Measurements from ENCODE around the gene UACA. TPM values are rescaled to one million over a fixed set of nuclear protein-coding genes. Genes with fewer than 3 reads are reported as not detected.

UACA gene
- polyA plus RNA-seq, 1 of the 3 experiments (the other 2 are of a cell fraction): 35.9 TPM

DNA sequence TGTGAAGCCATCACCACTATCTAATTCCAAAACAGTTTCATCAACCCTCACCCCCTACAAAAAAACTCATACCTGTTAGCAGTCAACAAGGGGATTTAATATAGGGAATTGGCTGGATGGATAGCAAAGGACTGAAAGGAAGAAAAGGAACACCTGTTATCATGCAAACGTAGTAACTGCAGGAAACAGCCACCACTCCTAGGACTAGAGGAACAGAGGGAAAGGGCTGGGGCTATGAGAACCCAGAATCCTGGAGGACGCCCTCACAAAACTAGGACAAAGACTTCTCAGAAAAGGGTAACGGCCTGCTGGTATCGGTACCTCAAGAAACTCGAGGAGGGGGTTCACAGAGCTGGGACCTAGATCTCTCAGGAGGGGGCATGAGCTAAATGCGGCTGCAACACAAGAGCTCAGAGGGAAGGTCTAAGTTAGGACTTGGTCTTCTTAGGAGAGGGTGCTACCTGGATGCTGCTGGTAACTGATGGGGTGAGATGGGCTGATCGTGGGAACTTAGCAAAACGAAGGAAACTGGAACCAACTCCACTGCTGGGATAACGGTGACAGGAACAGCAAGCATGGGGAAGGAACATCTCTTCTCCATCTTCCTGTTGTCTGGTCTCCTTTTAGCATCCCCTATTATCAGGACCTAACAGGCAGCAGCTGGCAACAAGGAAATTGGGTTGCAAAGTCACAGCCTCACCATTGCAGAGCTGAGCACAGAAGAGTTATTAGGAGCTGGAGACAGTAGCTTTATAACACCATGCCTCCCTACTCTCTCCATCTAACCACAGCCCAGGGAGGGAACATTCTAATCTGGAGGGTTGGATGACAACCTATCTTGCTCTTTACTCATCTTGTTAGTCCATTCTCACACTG lies 147.7 kb downstream of the UACA start:
- Histone ChIP-seq H3K9ac (no peak overlapping the region), H3K36me3 (replicated peaks in 1 of 2; ENCODE audit: control insufficient read depth in 1 of 2, insufficient read depth in 2 of 2, low read length in 1 of 2) (no peaks in the 10 kb centered on the region), H2AFZ (ENCODE audit: low read depth) (no peak overlapping the region), H3K4me3 (ENCODE audit: low read depth in 2 of 2, low read length in 1 of 2) (no peak overlapping the region), H3K9me2 (no peaks in the 10 kb centered on the region), H3K27ac (ENCODE audit: low read depth in 2 of 2, low read length in 1 of 2) (no peak overlapping the region), H3F3A (replicated peaks; ENCODE audit: insufficient read depth) (no peaks in the 10 kb centered on the region), H4K20me1 (ENCODE audit: insufficient read depth) (no peaks in the 10 kb centered on the region), H3K4me1 (ENCODE audit: control insufficient read depth in 1 of 2, insufficient read depth in 2 of 2, low read depth in 1 of 2, low read length in 1 of 2) (peaks cover 0 to 3% of the 10 kb centered on the region in 2 experiments; a peak in 2 of 4 replicates), H3K79me2 (ENCODE audit: insufficient read depth) (no peaks in the 10 kb centered on the region), H3K4me2 (no peak overlapping the region), H3K27me3 (ENCODE audit: insufficient read depth) (no peaks in the 10 kb centered on the region), H3K9me3 (no peaks in the 10 kb centered on the region)
- no peak for DNase-seq
- ChIA-PET POLR2A (no interaction called here), CTCF (interaction anchor here (0.9 to 1.0 kb wide), 2 partner anchors 27 to 47 kb away, joined by 3 read pairs; no protein-coding TSS in a partner anchor)
- WGBS (ENCODE audit: low lambda C conversion rate): 75% methylated on average over 9 of the region's 9 CpGs
- TF ChIP-seq FOSL2 (IDR thresholded peaks at IDR 0.05; ENCODE audit: borderline replicate concordance, low read depth) (no peak), RCOR1 (IDR thresholded peaks at IDR 0.05; ENCODE audit: low read length) (no peak), MXI1 (IDR thresholded peaks at IDR 0.05; ENCODE audit: low read depth, low read length) (no peak), MEF2A (IDR thresholded peaks at IDR 0.05; ENCODE audit: borderline replicate concordance, low read depth) (no peak), FOXJ3 (CRISPR knock-in tag; IDR thresholded peaks at IDR 0.05) (no peak), GABPA (IDR thresholded peaks at IDR 0.05; ENCODE audit: low read depth) (no peak), POLR2AphosphoS5 (IDR thresholded peaks at IDR 0.05; ENCODE audit: low read depth, low read length) (no peak), EP300 (IDR thresholded peaks at IDR 0.05; ENCODE audit: borderline replicate concordance in 1 of 2, low read depth in 1 of 2, low read length in 1 of 2) (no peak), NFIC (IDR thresholded peaks at IDR 0.05; ENCODE audit: borderline replicate concordance) (no peak), NRF1 (IDR thresholded peaks at IDR 0.05; ENCODE audit: low read depth, low read length) (no peak), RXRA (IDR thresholded peaks at IDR 0.05; ENCODE audit: borderline replicate concordance, low read depth) (no peak), FOXM1 (IDR thresholded peaks at IDR 0.05; ENCODE audit: low read depth) (no peak), ELF1 (IDR thresholded peaks at IDR 0.05) (no peak)
- TF ChIP-seq, protein P1, sequence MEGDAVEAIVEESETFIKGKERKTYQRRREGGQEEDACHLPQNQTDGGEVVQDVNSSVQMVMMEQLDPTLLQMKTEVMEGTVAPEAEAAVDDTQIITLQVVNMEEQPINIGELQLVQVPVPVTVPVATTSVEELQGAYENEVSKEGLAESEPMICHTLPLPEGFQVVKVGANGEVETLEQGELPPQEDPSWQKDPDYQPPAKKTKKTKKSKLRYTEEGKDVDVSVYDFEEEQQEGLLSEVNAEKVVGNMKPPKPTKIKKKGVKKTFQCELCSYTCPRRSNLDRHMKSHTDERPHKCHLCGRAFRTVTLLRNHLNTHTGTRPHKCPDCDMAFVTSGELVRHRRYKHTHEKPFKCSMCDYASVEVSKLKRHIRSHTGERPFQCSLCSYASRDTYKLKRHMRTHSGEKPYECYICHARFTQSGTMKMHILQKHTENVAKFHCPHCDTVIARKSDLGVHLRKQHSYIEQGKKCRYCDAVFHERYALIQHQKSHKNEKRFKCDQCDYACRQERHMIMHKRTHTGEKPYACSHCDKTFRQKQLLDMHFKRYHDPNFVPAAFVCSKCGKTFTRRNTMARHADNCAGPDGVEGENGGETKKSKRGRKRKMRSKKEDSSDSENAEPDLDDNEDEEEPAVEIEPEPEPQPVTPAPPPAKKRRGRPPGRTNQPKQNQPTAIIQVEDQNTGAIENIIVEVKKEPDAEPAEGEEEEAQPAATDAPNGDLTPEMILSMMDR (IDR thresholded peaks at IDR 0.05): no peak
- TF ChIP-seq, protein P2, sequence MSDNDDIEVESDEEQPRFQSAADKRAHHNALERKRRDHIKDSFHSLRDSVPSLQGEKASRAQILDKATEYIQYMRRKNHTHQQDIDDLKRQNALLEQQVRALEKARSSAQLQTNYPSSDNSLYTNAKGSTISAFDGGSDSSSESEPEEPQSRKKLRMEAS (IDR thresholded peaks at IDR 0.05; ENCODE audit: low read depth): no peak
- TF ChIP-seq, protein P3, sequence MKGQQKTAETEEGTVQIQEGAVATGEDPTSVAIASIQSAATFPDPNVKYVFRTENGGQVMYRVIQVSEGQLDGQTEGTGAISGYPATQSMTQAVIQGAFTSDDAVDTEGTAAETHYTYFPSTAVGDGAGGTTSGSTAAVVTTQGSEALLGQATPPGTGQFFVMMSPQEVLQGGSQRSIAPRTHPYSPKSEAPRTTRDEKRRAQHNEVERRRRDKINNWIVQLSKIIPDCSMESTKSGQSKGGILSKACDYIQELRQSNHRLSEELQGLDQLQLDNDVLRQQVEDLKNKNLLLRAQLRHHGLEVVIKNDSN (IDR thresholded peaks at IDR 0.05; ENCODE audit: borderline replicate concordance, low read depth): no peak

All from SK-N-SH (cell line).